ENCODE results near the gene FNBP1. TPM values are rescaled to one million over a fixed set of nuclear protein-coding genes. Genes with fewer than 3 reads are reported as not detected.

FNBP1 gene
- total RNA-seq, 1 donor: 41.9 TPM

DNA sequence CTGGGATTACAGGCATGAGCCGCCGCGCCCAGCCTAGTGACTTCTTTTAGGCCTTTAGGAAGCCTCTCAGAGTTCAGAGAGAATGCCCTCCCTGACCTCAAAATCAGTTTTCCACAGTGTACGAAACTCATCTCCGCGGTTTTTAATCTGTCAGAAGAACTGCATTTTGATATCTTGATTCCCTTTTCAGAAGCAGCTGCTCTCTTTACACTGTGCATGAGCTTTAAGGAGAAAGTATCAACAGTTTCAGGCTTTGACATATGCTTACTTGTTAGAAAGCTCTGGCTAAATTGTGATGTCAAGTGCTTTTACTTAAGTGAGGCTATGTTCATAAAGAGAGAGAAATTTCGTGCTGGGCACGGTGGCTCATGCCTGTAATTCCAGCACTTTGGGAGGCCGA, 133.1 kb downstream of the FNBP1 start:
- TF ChIP-seq, protein P1, sequence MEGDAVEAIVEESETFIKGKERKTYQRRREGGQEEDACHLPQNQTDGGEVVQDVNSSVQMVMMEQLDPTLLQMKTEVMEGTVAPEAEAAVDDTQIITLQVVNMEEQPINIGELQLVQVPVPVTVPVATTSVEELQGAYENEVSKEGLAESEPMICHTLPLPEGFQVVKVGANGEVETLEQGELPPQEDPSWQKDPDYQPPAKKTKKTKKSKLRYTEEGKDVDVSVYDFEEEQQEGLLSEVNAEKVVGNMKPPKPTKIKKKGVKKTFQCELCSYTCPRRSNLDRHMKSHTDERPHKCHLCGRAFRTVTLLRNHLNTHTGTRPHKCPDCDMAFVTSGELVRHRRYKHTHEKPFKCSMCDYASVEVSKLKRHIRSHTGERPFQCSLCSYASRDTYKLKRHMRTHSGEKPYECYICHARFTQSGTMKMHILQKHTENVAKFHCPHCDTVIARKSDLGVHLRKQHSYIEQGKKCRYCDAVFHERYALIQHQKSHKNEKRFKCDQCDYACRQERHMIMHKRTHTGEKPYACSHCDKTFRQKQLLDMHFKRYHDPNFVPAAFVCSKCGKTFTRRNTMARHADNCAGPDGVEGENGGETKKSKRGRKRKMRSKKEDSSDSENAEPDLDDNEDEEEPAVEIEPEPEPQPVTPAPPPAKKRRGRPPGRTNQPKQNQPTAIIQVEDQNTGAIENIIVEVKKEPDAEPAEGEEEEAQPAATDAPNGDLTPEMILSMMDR (IDR thresholded peaks at IDR 0.05; ENCODE audit: insufficient read depth, low read depth, low read length): no peak
- no peak overlapping the region for H3K4me3 ChIP-seq (ENCODE audit: low read depth, low read length)
- DNase-seq (ENCODE audit: low read depth): no peak

DNA sequence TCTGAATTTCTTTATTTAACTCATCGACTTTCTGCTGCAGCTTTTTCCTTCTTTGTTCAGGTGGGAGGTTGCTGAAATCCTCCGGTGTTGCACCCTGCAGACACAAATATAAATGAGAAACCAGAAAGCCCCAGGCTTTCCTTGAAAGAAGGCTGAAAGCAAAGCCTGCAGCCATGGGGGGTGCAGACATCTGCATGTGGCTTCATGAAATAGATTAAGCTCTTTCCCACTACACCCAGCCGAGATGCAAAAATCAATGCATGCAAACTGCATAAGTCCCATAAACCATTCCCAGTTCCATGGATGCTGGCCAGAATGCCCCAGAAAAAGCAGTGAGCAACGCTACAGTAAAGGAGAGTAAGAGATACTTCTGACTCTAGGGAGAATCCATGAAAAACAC, 134.1 kb downstream of the FNBP1 start:
- DNase-seq (ENCODE audit: low read depth): no peak
- no peak overlapping the region for H3K4me3 ChIP-seq (ENCODE audit: low read depth, low read length)
- TF ChIP-seq, protein P1 (IDR thresholded peaks at IDR 0.05; ENCODE audit: insufficient read depth, low read depth, low read length): no peak

DNA sequence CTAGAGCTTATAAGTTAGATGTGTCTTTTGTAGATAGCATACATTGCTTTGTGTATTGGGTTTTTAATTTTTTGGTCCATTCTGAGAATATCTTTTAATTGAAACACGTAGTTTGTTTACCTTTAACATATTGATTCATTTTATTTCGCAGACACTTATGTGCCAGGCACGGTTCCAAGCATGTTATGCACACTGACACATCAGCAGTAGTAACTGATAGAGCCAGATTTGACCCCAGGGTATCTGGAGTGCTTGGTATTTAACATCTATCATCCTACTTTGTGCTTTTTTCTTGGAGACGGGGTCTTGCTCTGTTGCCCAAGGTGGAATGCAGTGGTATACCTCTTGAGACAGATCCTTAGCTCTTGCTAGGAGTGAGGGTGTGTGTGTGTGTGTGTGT, 135.8 kb downstream of the FNBP1 start:
- H3K4me3 ChIP-seq (ENCODE audit: low read depth, low read length): no peak overlapping the region
- DNase-seq (ENCODE audit: low read depth): no peak
- TF ChIP-seq, protein P1 (IDR thresholded peaks at IDR 0.05; ENCODE audit: insufficient read depth, low read depth, low read length): no peak

DNA sequence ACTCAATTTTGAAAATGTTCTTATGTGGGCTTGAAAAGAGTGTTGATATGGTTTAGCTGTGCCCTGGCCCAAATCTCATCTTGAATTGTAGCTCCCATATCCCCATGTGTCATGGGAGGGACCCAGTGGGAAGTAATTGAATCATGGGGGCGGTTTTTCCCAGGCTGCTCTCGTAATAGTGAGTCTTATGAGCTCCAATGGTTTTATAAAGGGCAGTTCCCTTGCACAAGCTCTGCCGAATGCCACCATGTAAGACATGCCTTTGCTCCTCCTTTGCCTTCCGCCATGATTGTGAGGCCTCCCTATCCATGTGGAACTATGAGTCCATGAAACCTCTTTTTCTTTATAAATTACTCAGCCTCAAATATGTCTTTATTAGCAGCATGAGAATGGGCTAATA, 136.7 kb downstream of the FNBP1 start:
- TF ChIP-seq, protein P1 (IDR thresholded peaks at IDR 0.05; ENCODE audit: insufficient read depth, low read depth, low read length): no peak
- DNase-seq (ENCODE audit: low read depth): no peak
- H3K4me3 ChIP-seq (ENCODE audit: low read depth, low read length): no peak overlapping the region

DNA sequence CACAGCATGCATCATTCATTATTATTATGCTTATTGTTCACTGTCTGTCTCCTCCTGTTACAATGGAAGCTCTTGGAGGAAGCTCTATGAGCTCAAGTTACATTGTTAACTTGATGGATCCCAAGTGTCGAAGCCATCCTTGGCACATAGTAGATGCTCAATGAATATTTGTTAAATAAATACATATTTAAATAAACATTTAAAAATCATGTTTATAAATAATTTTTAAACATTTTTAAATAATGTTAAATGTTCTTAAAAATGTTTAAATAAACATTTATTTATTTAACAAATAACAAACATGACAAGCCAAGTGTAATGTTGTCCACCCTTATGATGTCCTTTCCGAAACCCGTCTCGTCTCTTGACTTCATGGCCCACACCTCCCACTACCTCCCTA, 138.3 kb downstream of the FNBP1 start:
- TF ChIP-seq, protein P1 (IDR thresholded peaks at IDR 0.05; ENCODE audit: insufficient read depth, low read depth, low read length): no peak
- DNase-seq (ENCODE audit: low read depth): no peak
- H3K4me3 ChIP-seq (ENCODE audit: low read depth, low read length): no peak overlapping the region

DNA sequence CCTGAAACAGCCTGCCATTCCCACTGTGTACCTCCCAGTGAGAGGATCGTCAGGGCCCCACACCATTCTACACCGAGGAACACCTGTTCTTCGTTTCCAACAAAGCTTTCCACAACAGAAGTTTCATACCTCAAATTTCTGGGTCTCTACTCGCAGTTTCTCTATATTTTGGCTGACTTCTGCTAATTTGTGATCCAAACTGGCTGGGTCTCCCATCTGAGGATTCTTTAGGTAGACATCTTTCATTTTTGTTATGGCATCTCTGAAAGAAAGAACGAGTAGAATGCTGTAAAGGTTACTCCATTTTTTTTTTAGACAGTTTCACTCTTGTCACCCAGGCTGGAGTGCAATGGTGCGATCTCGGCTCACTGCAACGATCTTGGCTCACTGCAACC, 140.3 kb downstream of the FNBP1 start:
- no peak overlapping the region for H3K4me3 ChIP-seq (ENCODE audit: low read depth, low read length)
- no peak for DNase-seq (ENCODE audit: low read depth)
- TF ChIP-seq, protein P1 (IDR thresholded peaks at IDR 0.05; ENCODE audit: insufficient read depth, low read depth, low read length): no peak

DNA sequence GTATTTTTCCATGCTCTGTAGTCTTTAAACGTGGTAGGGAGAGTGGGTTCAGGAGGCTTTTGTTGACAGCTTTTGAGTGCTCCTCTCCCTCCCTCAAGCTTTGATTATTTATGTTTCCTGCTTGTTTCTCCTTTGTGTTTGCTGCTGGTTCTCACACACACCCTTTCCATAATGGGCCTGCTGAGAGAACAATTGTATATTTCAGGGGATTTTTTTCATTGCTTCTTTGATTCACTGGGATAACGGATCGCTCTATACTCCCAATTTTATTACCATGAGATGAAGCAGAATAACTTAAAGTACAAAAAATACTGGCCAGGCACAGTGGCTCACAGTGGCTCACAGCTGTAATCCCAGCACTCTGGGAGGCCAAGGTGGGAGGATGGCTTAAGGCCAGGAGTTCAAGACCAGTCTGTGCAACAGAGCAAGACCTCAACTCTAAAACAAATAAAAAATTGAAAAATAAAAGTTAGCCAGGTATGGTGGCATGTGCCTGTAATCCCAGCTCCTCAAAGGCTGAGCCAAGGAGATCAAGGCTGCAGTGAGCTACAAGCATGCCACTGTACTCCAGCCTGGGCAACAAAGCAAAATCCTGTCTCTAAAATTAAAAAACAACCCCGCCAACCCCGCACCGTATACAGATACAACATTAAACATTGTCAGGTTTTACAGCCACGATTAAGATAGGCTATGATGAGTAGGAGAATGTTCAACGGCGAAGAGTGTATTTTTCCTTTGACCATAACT, 140.8 kb downstream of the FNBP1 start:
- H3K4me3 ChIP-seq (ENCODE audit: low read depth, low read length): no peak overlapping the region
- TF ChIP-seq, protein P1 (IDR thresholded peaks at IDR 0.05; ENCODE audit: insufficient read depth, low read depth, low read length): no peak
- DNase-seq (ENCODE audit: low read depth): no peak

All from fibroblast of villous mesenchyme (primary cell).